ENCODE data around the gene IZUMO1.

IZUMO1 gene

GRCh38 chr19:48741129-48741999, 5.3 kb downstream of the IZUMO1 start:
- Histone ChIP-seq H3K4me3 (ENCODE audit: insufficient read depth, low read length, poor library complexity, severe bottlenecking) (no peak overlapping the region), H3K9ac (ENCODE audit: low read length) (no peak overlapping the region), H2AFZ (ENCODE audit: low read depth, low read length, severe bottlenecking) (no peak overlapping the region)

GRCh38 chr19:48740164-48740972, 6.3 kb downstream of the IZUMO1 start, which contains the start of gene RASIP1:
TSS of gene RASIP1 (minus strand) at chr19:48740610. CDS start at chr19:48740282, 328 bp downstream.
- Histone ChIP-seq H3K9ac (ENCODE audit: low read length) (no peak within 1 kb of the TSS), H3F3A (ENCODE audit: insufficient read depth) (no peaks in the 10 kb centered on the region), H4K20me1 (ENCODE audit: low read depth, low read length) (no peaks in the 10 kb centered on the region), H3K9me3 (ENCODE audit: insufficient read depth, low read length) (no peaks in the 10 kb centered on the region), H3K27me3 (ENCODE audit: low read length) (no peaks in the 10 kb centered on the region), H3K4me3 (ENCODE audit: insufficient read depth, low read length, poor library complexity, severe bottlenecking) (no peak within 1 kb of the TSS), H3K27ac (ENCODE audit: low read depth, low read length) (no peak within 1 kb of the TSS), H3K4me2 (ENCODE audit: low read depth, low read length, poor library complexity, severe bottlenecking) (no peak within 1 kb of the TSS), H3K36me3 (ENCODE audit: low read length) (no peaks in the 10 kb centered on the region), H3K9me2 (replicated peaks; ENCODE audit: insufficient read depth, low read length) (no peaks in the 10 kb centered on the region), H3K79me2 (ENCODE audit: insufficient read depth, low read length) (no peaks in the 10 kb centered on the region), H2AFZ (ENCODE audit: low read depth, low read length, severe bottlenecking) (no peak within 1 kb of the TSS)
- TF ChIP-seq CTCF (IDR thresholded peaks at IDR 0.05; ENCODE audit: insufficient read depth, low read length, poor library complexity, severe bottlenecking) (no peak), EZH2phosphoT487 (conservative IDR thresholded peaks at IDR 0.05; ENCODE audit: low read length) (no peak)

More at GRCh38 chr19:48741129-48741999, 5.3 kb downstream of the IZUMO1 start:
- Histone ChIP-seq H3K4me2 (ENCODE audit: low read depth, low read length, poor library complexity, severe bottlenecking) (no peak overlapping the region), H4K20me1 (ENCODE audit: low read depth, low read length) (no peaks in the 10 kb centered on the region), H3K9me3 (ENCODE audit: insufficient read depth, low read length) (no peaks in the 10 kb centered on the region), H3K9me2 (replicated peaks; ENCODE audit: insufficient read depth, low read length) (no peaks in the 10 kb centered on the region), H3K79me2 (ENCODE audit: insufficient read depth, low read length) (no peaks in the 10 kb centered on the region), H3K27ac (ENCODE audit: low read depth, low read length) (no peak overlapping the region), H3K36me3 (ENCODE audit: low read length) (no peaks in the 10 kb centered on the region), H3K27me3 (ENCODE audit: low read length) (no peaks in the 10 kb centered on the region), H3F3A (ENCODE audit: insufficient read depth) (no peaks in the 10 kb centered on the region)
- no peak for TF ChIP-seq CTCF (IDR thresholded peaks at IDR 0.05; ENCODE audit: insufficient read depth, low read length, poor library complexity, severe bottlenecking)
- no peak for TF ChIP-seq EZH2phosphoT487 (conservative IDR thresholded peaks at IDR 0.05; ENCODE audit: low read length)

- H3K27ac ChIP-seq (ENCODE audit: low read depth, low read length): no peak overlapping the region
Observed at GRCh38 chr19:48739404-48740163, 7.1 kb downstream of the IZUMO1 start.

More at GRCh38 chr19:48739404-48740163, 7.1 kb downstream of the IZUMO1 start:
- H3K27me3 ChIP-seq (ENCODE audit: low read length): no peaks in the 10 kb centered on the region
- H3K4me2 ChIP-seq (ENCODE audit: low read depth, low read length, poor library complexity, severe bottlenecking): no peak overlapping the region
- H3K36me3 ChIP-seq (ENCODE audit: low read length): no peaks in the 10 kb centered on the region
- H2AFZ ChIP-seq (ENCODE audit: low read depth, low read length, severe bottlenecking): no peak overlapping the region
- H3K9ac ChIP-seq (ENCODE audit: low read length): no peak overlapping the region
- no peaks in the 10 kb centered on the region for H3K9me3 ChIP-seq (ENCODE audit: insufficient read depth, low read length)
- H3F3A ChIP-seq (ENCODE audit: insufficient read depth): no peaks in the 10 kb centered on the region
- no peaks in the 10 kb centered on the region for H3K79me2 ChIP-seq (ENCODE audit: insufficient read depth, low read length)
- H4K20me1 ChIP-seq (ENCODE audit: low read depth, low read length): no peaks in the 10 kb centered on the region
- H3K9me2 ChIP-seq (replicated peaks; ENCODE audit: insufficient read depth, low read length): no peaks in the 10 kb centered on the region
- H3K4me3 ChIP-seq (ENCODE audit: insufficient read depth, low read length, poor library complexity, severe bottlenecking): no peak overlapping the region
- TF ChIP-seq EZH2phosphoT487 (conservative IDR thresholded peaks at IDR 0.05; ENCODE audit: low read length) (no peak), CTCF (IDR thresholded peaks at IDR 0.05; ENCODE audit: insufficient read depth, low read length, poor library complexity, severe bottlenecking) (no peak)

Measured in SU-DHL-6 (cell line).